Cortex of kidney (tissue), 1 donor: ENCODE results near the gene AGK.
"Not testable (repeated sequence)": the region's sequence is repeated elsewhere in the genome, so short reads cannot be mapped to it uniquely, and the experiment has no call there.

Source experiments
- DNase-seq: peaks from one replicate; lab custom pipeline; 2025; lab: John Stamatoyannopoulos, UW

The AGK gene

GRCh38 chr7:141587304-141587703 lies 36.1 kb downstream of the AGK start:
- no peak for DNase-seq

- DNase-seq, result no peak
These were observed 37.7 kb downstream of the AGK start for GRCh38 chr7:141588912-141589311.

GRCh38 chr7:141590071-141590470 lies 38.9 kb downstream of the AGK start:
- DNase-seq, result no peak

GRCh38 chr7:141590666-141591065 lies 39.5 kb downstream of the AGK start:
- no peak for DNase-seq

- no peak for DNase-seq
These were observed 41.9 kb downstream of the AGK start for GRCh38 chr7:141593134-141593533.

GRCh38 chr7:141597966-141598365 lies 46.8 kb downstream of the AGK start:
- DNase-seq, result no peak

- no peak for DNase-seq
These were observed 47.2 kb downstream of the AGK start for GRCh38 chr7:141598408-141598807.

GRCh38 chr7:141600168-141601006 lies 49.2 kb downstream of the AGK start:
- no peak for DNase-seq

- no peak for DNase-seq
These were observed 58.4 kb downstream of the AGK start for GRCh38 chr7:141609576-141609975.

GRCh38 chr7:141610671-141611070 lies 59.5 kb downstream of the AGK start:
- DNase-seq, result no peak

- DNase-seq, result no peak
These were observed 61.7 kb downstream of the AGK start for GRCh38 chr7:141612861-141613260.

GRCh38 chr7:141617280-141617679 lies 66.1 kb downstream of the AGK start:
- DNase-seq, result no peak

- DNase-seq, result no peak
These were observed 68.5 kb downstream of the AGK start for GRCh38 chr7:141619745-141620144.

GRCh38 chr7:141624763-141625162 lies 73.6 kb downstream of the AGK start:
- no peak for DNase-seq

- DNase-seq, result no peak
These were observed 79.4 kb downstream of the AGK start for GRCh38 chr7:141630621-141631020.

GRCh38 chr7:141631525-141631924 lies 80.3 kb downstream of the AGK start:
- no peak for DNase-seq

- no peak for DNase-seq
These were observed 82.9 kb downstream of the AGK start for GRCh38 chr7:141634065-141634464.

- no peak for DNase-seq
These were observed 84.8 kb downstream of the AGK start for GRCh38 chr7:141636053-141636452.

GRCh38 chr7:141640239-141640840 lies 89.1 kb downstream of the AGK start:
- no peak for DNase-seq

GRCh38 chr7:141641876-141642275 lies 90.7 kb downstream of the AGK start:
- DNase-seq, result no peak

- no peak for DNase-seq
These were observed 94.0 kb downstream of the AGK start for GRCh38 chr7:141645188-141645587.

GRCh38 chr7:141646826-141647480 lies 95.7 kb downstream of the AGK start:
- DNase-seq, result no peak

GRCh38 chr7:141647701-141648100 lies 96.5 kb downstream of the AGK start:
- not testable (repeated sequence) for DNase-seq
